Fibroblast of mammary gland (primary cell): ENCODE measurements around the gene TNS3.

Experiments
- DNase-seq: peaks from one replicate; pipeline ENCODE4 v3.0.0-alpha.2; 2010; ENCODE audit warnings: low read depth
- H3K4me3 ChIP-seq: 2 replicates; pipeline ENCODE4 v1.5.1; 2011; ENCODE audit warnings: low read depth, mild to moderate bottlenecking, low read length, moderate library complexity; ENCODE audit not compliant: control insufficient read depth
- TF ChIP-seq, protein P1 (sequence below): conservative IDR thresholded peaks from 2 replicates; pipeline ENCODE4 v1.5.1; 2011; ENCODE audit warnings: low read depth, low read length, inconsistent platforms; ENCODE audit not compliant: control insufficient read depth, insufficient read depth

Gene TNS3

GRCh38 chr7:47358357-47358756 is 223.6 kb downstream of the TNS3 start:
- TF ChIP-seq, protein P1, sequence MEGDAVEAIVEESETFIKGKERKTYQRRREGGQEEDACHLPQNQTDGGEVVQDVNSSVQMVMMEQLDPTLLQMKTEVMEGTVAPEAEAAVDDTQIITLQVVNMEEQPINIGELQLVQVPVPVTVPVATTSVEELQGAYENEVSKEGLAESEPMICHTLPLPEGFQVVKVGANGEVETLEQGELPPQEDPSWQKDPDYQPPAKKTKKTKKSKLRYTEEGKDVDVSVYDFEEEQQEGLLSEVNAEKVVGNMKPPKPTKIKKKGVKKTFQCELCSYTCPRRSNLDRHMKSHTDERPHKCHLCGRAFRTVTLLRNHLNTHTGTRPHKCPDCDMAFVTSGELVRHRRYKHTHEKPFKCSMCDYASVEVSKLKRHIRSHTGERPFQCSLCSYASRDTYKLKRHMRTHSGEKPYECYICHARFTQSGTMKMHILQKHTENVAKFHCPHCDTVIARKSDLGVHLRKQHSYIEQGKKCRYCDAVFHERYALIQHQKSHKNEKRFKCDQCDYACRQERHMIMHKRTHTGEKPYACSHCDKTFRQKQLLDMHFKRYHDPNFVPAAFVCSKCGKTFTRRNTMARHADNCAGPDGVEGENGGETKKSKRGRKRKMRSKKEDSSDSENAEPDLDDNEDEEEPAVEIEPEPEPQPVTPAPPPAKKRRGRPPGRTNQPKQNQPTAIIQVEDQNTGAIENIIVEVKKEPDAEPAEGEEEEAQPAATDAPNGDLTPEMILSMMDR: no peak
- no peak overlapping the region for H3K4me3 ChIP-seq
- no peak for DNase-seq

DNA sequence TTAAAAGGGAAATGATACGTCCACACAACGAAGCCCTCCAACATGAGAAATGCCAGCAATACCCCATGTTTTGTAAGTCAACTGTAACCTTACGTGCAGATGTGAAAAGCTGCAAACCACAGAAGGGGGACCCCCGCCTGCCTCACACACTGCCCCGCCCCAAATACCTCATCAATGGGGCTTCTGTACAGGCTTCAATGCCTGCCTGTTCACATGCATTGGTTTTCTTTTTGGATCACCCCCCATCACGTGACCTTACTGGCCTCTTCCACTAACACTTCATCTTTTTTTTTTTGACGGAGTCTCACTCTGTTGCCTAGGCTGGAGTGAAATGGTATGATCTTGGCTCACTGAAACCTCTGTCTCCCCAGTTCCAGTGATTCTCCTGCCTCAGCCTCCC is 224.0 kb downstream of the TNS3 start:
- TF ChIP-seq, protein P1: no peak
- no peak overlapping the region for H3K4me3 ChIP-seq
- DNase-seq: no peak

GRCh38 chr7:47357361-47357760 is 224.6 kb downstream of the TNS3 start:
- no peak overlapping the region for H3K4me3 ChIP-seq
- TF ChIP-seq, protein P1: no peak
- DNase-seq: no peak

DNA sequence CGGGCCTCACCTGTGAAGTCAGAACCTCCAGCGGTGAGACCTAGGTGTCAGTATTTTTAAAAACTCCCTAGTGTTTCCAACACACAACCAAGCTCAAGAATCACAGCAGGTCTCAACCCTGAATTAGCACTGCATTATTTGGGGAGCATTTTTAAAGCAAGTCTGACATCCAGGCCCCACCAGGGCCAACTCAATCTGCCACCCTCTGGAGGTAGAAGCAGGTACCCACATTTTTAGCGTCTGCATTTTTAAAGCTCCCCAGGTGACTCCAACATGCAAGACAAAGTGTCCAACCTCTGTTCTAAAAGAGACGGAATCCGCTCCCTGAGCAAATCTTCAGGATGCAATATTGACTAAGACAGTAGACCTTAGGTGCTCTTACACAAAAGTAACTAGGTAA is 225.7 kb downstream of the TNS3 start:
- H3K4me3 ChIP-seq: no peak overlapping the region
- no peak for DNase-seq
- TF ChIP-seq, protein P1: no peak

DNA sequence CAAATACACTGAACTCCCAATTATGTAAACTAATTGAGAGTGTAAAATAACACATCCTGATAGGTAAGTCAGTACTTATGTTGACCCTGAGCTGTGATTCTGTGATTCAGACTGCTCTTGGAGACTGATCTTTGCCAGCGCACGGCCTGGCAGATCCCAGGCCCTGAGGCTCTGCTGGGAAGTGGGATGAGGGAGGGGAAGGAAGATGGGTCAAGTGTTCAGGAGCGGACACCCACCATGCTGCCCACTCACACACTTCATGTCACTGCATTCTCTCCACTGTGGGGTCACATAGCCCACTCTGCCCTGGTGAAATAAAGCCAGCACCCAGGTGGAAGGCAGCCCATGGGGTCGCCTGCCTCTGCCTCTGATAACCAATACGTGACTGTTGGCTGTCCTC is 226.2 kb downstream of the TNS3 start:
- H3K4me3 ChIP-seq: no peak overlapping the region
- TF ChIP-seq, protein P1: no peak
- no peak for DNase-seq

GRCh38 chr7:47354831-47355541 is 226.9 kb downstream of the TNS3 start:
- TF ChIP-seq, protein P1: no peak
- no peak overlapping the region for H3K4me3 ChIP-seq
- DNase-seq: no peak
